Activated naive CD8-positive, alpha-beta T cell (primary cell): Measurements from ENCODE around the gene KIF6.
"Not testable (repeated sequence)": the region's sequence is repeated elsewhere in the genome, so short reads cannot be mapped to it uniquely, and the experiment has no call there.

ENCODE experiments used
- H3K27ac Mint-ChIP-seq: one replicate; pipeline ENCODE4 v1.8.0; 2021; ENCODE audit warnings: mixed read lengths
- H3K27me3 Mint-ChIP-seq: one replicate; pipeline ENCODE4 v1.8.0; 2021; ENCODE audit warnings: mixed read lengths
- H3K36me3 Mint-ChIP-seq: one replicate; pipeline ENCODE4 v1.8.0; 2021; ENCODE audit warnings: mixed read lengths
- H3K4me1 Mint-ChIP-seq: one replicate; pipeline ENCODE4 v1.8.0; 2021; ENCODE audit warnings: low read depth, mixed read lengths
- H3K4me3 Mint-ChIP-seq: one replicate; pipeline ENCODE4 v1.8.0; 2021; ENCODE audit warnings: mild to moderate bottlenecking, mixed read lengths
- H3K9me3 Mint-ChIP-seq: one replicate; pipeline ENCODE4 v1.8.0; 2021; ENCODE audit warnings: low read depth, mixed read lengths

The KIF6 gene

GRCh38 chr6:39752835-39753724 is 27.9 kb upstream of the KIF6 start:
- H3K27me3 Mint-ChIP-seq = no peaks in the 10 kb centered on the region
- H3K36me3 Mint-ChIP-seq = no peaks in the 10 kb centered on the region
- no peak overlapping the region for H3K4me3 Mint-ChIP-seq
- H3K27ac Mint-ChIP-seq = no peak overlapping the region
- H3K9me3 Mint-ChIP-seq = no peaks in the 10 kb centered on the region
- H3K4me1 Mint-ChIP-seq = no peaks in the 10 kb centered on the region

GRCh38 chr6:39746795-39747194 is 21.6 kb upstream of the KIF6 start:
- Mint-ChIP-seq H3K4me3 (no peak overlapping the region), H3K36me3 (no peaks in the 10 kb centered on the region), H3K27ac (no peak overlapping the region), H3K27me3 (peaks cover 4% of the 10 kb centered on the region), H3K4me1 (no peaks in the 10 kb centered on the region), H3K9me3 (peaks cover 3% of the 10 kb centered on the region)

GRCh38 chr6:39733704-39734103 is 8.5 kb upstream of the KIF6 start:
- Mint-ChIP-seq H3K27ac (no peak overlapping the region), H3K4me3 (no peak overlapping the region), H3K9me3 (no peaks in the 10 kb centered on the region), H3K4me1 (no peaks in the 10 kb centered on the region), H3K36me3 (no peaks in the 10 kb centered on the region), H3K27me3 (peaks cover 21% of the 10 kb centered on the region)

- Mint-ChIP-seq H3K36me3 (no peaks in the 10 kb centered on the region), H3K4me3 (no peak overlapping the region), H3K9me3 (no peaks in the 10 kb centered on the region), H3K4me1 (no peaks in the 10 kb centered on the region), H3K27ac (no peak overlapping the region), H3K27me3 (peaks cover 21% of the 10 kb centered on the region)
Measured at GRCh38 chr6:39731565-39731964, 6.4 kb upstream of the KIF6 start.

- H3K36me3 Mint-ChIP-seq = no peaks in the 10 kb centered on the region
- H3K4me1 Mint-ChIP-seq = peaks cover 4% of the 10 kb centered on the region
- H3K27ac Mint-ChIP-seq = no peak overlapping the region
- H3K27me3 Mint-ChIP-seq = peaks cover 15% of the 10 kb centered on the region
- H3K9me3 Mint-ChIP-seq = no peaks in the 10 kb centered on the region
- H3K4me3 Mint-ChIP-seq = no peak overlapping the region
Measured at GRCh38 chr6:39729945-39730344, 4.7 kb upstream of the KIF6 start.

GRCh38 chr6:39725632-39725997 is 407 bp upstream of the KIF6 start:
- Mint-ChIP-seq H3K4me3 (peak overlapping the region; percentile 59), H3K27me3 (no peaks in the 10 kb centered on the region), H3K36me3 (no peaks in the 10 kb centered on the region), H3K9me3 (no peaks in the 10 kb centered on the region), H3K27ac (peak overlapping the region; percentile 17), H3K4me1 (peaks cover 6% of the 10 kb centered on the region)

- H3K9me3 Mint-ChIP-seq, H3K27me3 Mint-ChIP-seq, H3K4me1 Mint-ChIP-seq, H3K27ac Mint-ChIP-seq, H3K36me3 Mint-ChIP-seq, H3K4me3 Mint-ChIP-seq: not testable (repeated sequence)
Measured at GRCh38 chr6:39723350-39723749, 1.9 kb downstream of the KIF6 start.

GRCh38 chr6:39714802-39715201 is 10.4 kb downstream of the KIF6 start:
- Mint-ChIP-seq H3K4me1 (no peaks in the 10 kb centered on the region), H3K4me3 (no peak overlapping the region), H3K27ac (no peak overlapping the region), H3K36me3 (no peaks in the 10 kb centered on the region), H3K27me3 (no peaks in the 10 kb centered on the region), H3K9me3 (no peaks in the 10 kb centered on the region)

GRCh38 chr6:39707962-39708683 is 17.1 kb downstream of the KIF6 start:
- peaks cover 7% of the 10 kb centered on the region for H3K27me3 Mint-ChIP-seq
- H3K4me3 Mint-ChIP-seq = no peak overlapping the region
- no peaks in the 10 kb centered on the region for H3K4me1 Mint-ChIP-seq
- no peak overlapping the region for H3K27ac Mint-ChIP-seq
- no peaks in the 10 kb centered on the region for H3K36me3 Mint-ChIP-seq
- no peaks in the 10 kb centered on the region for H3K9me3 Mint-ChIP-seq

- Mint-ChIP-seq H3K9me3 (no peaks in the 10 kb centered on the region), H3K36me3 (no peaks in the 10 kb centered on the region), H3K4me1 (no peaks in the 10 kb centered on the region), H3K27ac (no peak overlapping the region), H3K4me3 (no peak overlapping the region), H3K27me3 (peaks cover 7% of the 10 kb centered on the region)
Measured at GRCh38 chr6:39706819-39707335, 18.3 kb downstream of the KIF6 start.

GRCh38 chr6:39702265-39702664 is 22.9 kb downstream of the KIF6 start:
- Mint-ChIP-seq H3K27ac (no peak overlapping the region), H3K27me3 (peaks cover under 1% of the 10 kb centered on the region), H3K4me3 (no peak overlapping the region)

GRCh38 chr6:39700362-39700761 is 24.8 kb downstream of the KIF6 start:
- Mint-ChIP-seq H3K4me3 (no peak overlapping the region), H3K36me3 (no peaks in the 10 kb centered on the region), H3K9me3 (no peaks in the 10 kb centered on the region), H3K4me1 (no peaks in the 10 kb centered on the region), H3K27ac (no peak overlapping the region), H3K27me3 (peaks cover 2% of the 10 kb centered on the region)

More at GRCh38 chr6:39702265-39702664, 22.9 kb downstream of the KIF6 start:
- H3K4me1 Mint-ChIP-seq = no peaks in the 10 kb centered on the region
- H3K36me3 Mint-ChIP-seq = no peaks in the 10 kb centered on the region
- no peaks in the 10 kb centered on the region for H3K9me3 Mint-ChIP-seq

- Mint-ChIP-seq H3K27me3 (peaks cover 2% of the 10 kb centered on the region), H3K9me3 (no peaks in the 10 kb centered on the region), H3K36me3 (no peaks in the 10 kb centered on the region), H3K27ac (no peak overlapping the region), H3K4me1 (no peaks in the 10 kb centered on the region), H3K4me3 (no peak overlapping the region)
Measured at GRCh38 chr6:39698789-39699188, 26.4 kb downstream of the KIF6 start.

- Mint-ChIP-seq H3K27ac (no peak overlapping the region), H3K4me3 (no peak overlapping the region), H3K36me3 (no peaks in the 10 kb centered on the region), H3K4me1 (no peaks in the 10 kb centered on the region), H3K9me3 (no peaks in the 10 kb centered on the region), H3K27me3 (peaks cover 3% of the 10 kb centered on the region)
Measured at GRCh38 chr6:39696986-39697788, 28.0 kb downstream of the KIF6 start.

- no peaks in the 10 kb centered on the region for H3K9me3 Mint-ChIP-seq
- no peaks in the 10 kb centered on the region for H3K36me3 Mint-ChIP-seq
- H3K27me3 Mint-ChIP-seq = peaks cover 11% of the 10 kb centered on the region
- no peak overlapping the region for H3K27ac Mint-ChIP-seq
- H3K4me1 Mint-ChIP-seq = no peaks in the 10 kb centered on the region
- H3K4me3 Mint-ChIP-seq = no peak overlapping the region
Measured at GRCh38 chr6:39695447-39695846, 29.8 kb downstream of the KIF6 start.
